Breast epithelium (tissue), 4 donors: ENCODE measurements around the gene ZMYND8. TPM values are rescaled to one million over a fixed set of nuclear protein-coding genes. Genes with fewer than 3 reads are reported as not detected.
A peak's percentile ranks its signal among the peaks of the same experiment; 100 is the strongest.

Experiments used
- DNase-seq, 2 donors: peaks; one replicate each; pipeline ENCODE4 v3.0.0-alpha.2; 2019; ENCODE audit warnings: low spot score in 2 of 2
- H3K27ac ChIP-seq, 2 donors: fragments of 200-600 bp; sonication (generic) in 1 of 2; one replicate each; pipeline ENCODE4 v1.5.1; 2016 to 2019; ENCODE audit warnings: mild to moderate bottlenecking in 1 of 2
- H3K27me3 ChIP-seq, 2 donors: fragments of 200-600 bp; sonication (generic) in 1 of 2; one replicate each; pipeline versions ENCODE4 v1.5.1 to v1.6.0; 2017 to 2019; ENCODE audit warnings: control low read depth in 1 of 2, mild to moderate bottlenecking in 1 of 2
- H3K36me3 ChIP-seq: fragments of 200-600 bp; one replicate; pipeline ENCODE4 v1.5.1; 2019
- H3K4me1 ChIP-seq, 2 donors: fragments of 200-600 bp; sonication (generic); one replicate each; pipeline ENCODE4 v1.5.1; 2016 to 2019; ENCODE audit warnings: control low read depth in 1 of 2
- H3K4me3 ChIP-seq, 3 donors: fragments of 200-600 bp; sonication (generic); 1 replicate in 2 of 3; 2 replicates in 1 of 3; pipeline ENCODE4 v1.5.1; 2016 to 2019; ENCODE audit warnings: mild to moderate bottlenecking in 3 of 3, moderate library complexity in 2 of 3
- H3K9me3 ChIP-seq, 2 donors: fragments of 200-600 bp; sonication (generic) in 1 of 2; one replicate each; pipeline ENCODE4 v1.5.1; 2016 to 2019; ENCODE audit warnings: control low read depth in 1 of 2
- CTCF ChIP-seq, 3 donors: fragments of 450-650 bp; IDR thresholded peaks; one replicate each; pipeline ENCODE4 v1.5.1; 2016 to 2017; ENCODE audit warnings: antibody characterized with exemption in 3 of 3, mild to moderate bottlenecking in 3 of 3, moderate library complexity in 3 of 3
- POLR2A ChIP-seq: fragments of 450-650 bp; IDR thresholded peaks from one replicate; pipeline ENCODE4 v1.6.1; 2016; ENCODE audit warnings: antibody characterized with exemption, mild to moderate bottlenecking, moderate library complexity
- POLR2AphosphoS5 ChIP-seq, 3 donors: sonication (generic); formaldehyde crosslinking; IDR thresholded peaks; one replicate each; pipeline ENCODE4 v1.6.1; 2017; ENCODE audit warnings: antibody characterized with exemption in 3 of 3
- intact Hi-C: fragments of 100-400 bp; cut with DNase I; formaldehyde crosslinking; loops from one replicate; pipeline ENCODE4 v1.15.1; 2023; ENCODE audit warnings: low total_unique reads
- total RNA-seq, 3 donors: library from RNA; depleted of rRNA; stranded (reverse); fragments of >200 nt; gene quantifications; one replicate each; pipeline ENCODE4 v1.1.0, GENCODE V29; 2016

Gene ZMYND8
- total RNA-seq, 3 donors from 2014 or later: 40.6 to 47.7 (median 41.4) TPM

DNA sequence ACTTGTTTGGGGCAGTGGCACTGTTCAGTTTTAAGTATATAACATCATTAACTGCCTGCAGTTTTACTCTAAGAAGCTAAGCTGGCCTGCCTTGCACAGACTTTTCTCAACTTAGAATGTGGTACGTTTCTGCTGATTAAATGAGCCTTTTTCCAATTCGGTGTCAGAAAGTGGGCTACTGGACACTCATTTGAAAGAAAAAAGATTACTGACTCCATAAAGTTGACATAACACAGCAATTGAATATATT is 2.1 kb downstream of the ZMYND8 start:
- TF ChIP-seq CTCF (IDR thresholded peaks at IDR 0.05): no peak
- no peak for TF ChIP-seq POLR2A
- no peak for TF ChIP-seq POLR2AphosphoS5 (IDR thresholded peaks at IDR 0.05)
- H3K4me1 ChIP-seq: peaks cover 28 to 83% of the 10 kb centered on the region in 2 donors
- DNase-seq: no peak
- H3K4me3 ChIP-seq: peak overlapping the region in 1 of 3 donors; percentile 39
- H3K27me3 ChIP-seq: no peaks in the 10 kb centered on the region
- intact Hi-C loops: no loop called here
- peak overlapping the region; percentile 99 to 100 for H3K27ac ChIP-seq
- H3K36me3 ChIP-seq: no peaks in the 10 kb centered on the region
- no peaks in the 10 kb centered on the region for H3K9me3 ChIP-seq

DNA sequence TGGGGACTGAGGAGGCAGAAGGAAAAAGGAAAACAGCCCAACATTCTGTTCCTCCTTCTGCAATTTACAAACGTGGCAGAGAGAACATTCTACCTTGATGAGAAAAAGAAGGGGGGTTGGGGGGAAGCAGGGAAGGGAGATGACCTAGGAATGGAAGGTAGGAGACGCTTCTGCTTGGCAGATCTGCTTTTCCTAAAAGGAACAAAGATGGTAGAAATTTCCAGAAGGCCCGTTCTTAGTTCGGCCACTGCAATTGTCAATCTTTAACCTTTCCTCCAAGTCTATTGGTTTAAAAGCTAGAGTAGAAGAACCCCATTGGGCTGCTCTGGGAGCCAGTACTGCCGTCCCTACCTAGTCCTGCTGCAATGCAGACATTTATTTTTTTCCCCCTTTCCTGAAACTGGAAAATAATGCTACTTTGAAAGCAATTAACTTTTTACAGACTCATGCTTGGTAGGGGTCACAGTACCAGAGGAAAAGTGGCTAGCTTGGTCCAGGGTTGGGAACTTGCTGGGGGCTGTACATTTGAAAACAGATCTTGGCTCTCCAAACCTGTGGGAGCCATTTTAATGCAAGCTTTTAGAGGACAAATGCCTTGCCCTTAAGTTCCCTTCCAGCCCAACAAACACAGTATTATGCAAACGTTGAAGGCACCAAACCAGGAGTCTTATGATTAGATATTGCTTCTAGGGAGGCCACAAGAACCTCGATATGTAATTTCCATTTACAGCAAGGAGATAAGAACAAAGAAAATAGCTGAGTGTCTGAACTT is 2.6 kb downstream of the ZMYND8 start:
- Histone ChIP-seq H3K4me3 (peak overlapping the region in 1 of 3 donors; percentile 39), H3K27me3 (no peaks in the 10 kb centered on the region), H3K4me1 (peaks cover 26 to 84% of the 10 kb centered on the region in 2 donors), H3K36me3 (no peaks in the 10 kb centered on the region), H3K9me3 (no peaks in the 10 kb centered on the region), H3K27ac (peak overlapping the region; percentile 99 to 100)
- DNase-seq: no peak
- intact Hi-C loops: no loop called here
- TF ChIP-seq POLR2A: no peak
- TF ChIP-seq POLR2AphosphoS5 (IDR thresholded peaks at IDR 0.05): no peak
- TF ChIP-seq CTCF (IDR thresholded peaks at IDR 0.05): no peak

DNA sequence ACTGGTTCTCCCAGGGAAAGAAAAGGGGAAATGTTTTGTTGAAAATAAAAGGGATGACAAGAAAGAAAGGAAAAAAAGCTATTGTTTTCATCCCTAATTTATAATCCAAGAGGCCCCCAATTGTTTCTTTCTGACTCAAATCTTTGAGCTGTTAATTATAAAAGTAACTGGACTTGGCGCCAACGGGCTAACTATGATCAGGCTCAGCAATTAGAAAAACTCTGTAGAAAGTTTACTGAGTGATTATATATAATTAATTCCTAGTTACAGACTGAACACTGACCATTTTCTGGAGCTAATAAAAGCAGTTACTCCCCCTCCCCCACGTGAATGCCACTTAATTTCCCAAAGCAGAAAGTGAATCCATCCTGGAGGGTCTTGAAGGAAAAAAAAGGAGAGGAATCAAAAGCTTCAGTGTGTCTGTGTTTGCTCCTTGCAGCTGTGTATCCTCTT is 3.2 kb downstream of the ZMYND8 start:
- Histone ChIP-seq H3K4me1 (peaks cover 30 to 84% of the 10 kb centered on the region in 2 donors), H3K27me3 (no peaks in the 10 kb centered on the region), H3K27ac (peak overlapping the region; percentile 99 to 100), H3K4me3 (peak overlapping the region in 1 of 3 donors; percentile 59), H3K36me3 (no peaks in the 10 kb centered on the region), H3K9me3 (no peaks in the 10 kb centered on the region)
- no peak for DNase-seq
- TF ChIP-seq POLR2A: no peak
- no peak for TF ChIP-seq CTCF (IDR thresholded peaks at IDR 0.05)
- TF ChIP-seq POLR2AphosphoS5 (IDR thresholded peaks at IDR 0.05): no peak
- intact Hi-C loops: no loop called here

DNA sequence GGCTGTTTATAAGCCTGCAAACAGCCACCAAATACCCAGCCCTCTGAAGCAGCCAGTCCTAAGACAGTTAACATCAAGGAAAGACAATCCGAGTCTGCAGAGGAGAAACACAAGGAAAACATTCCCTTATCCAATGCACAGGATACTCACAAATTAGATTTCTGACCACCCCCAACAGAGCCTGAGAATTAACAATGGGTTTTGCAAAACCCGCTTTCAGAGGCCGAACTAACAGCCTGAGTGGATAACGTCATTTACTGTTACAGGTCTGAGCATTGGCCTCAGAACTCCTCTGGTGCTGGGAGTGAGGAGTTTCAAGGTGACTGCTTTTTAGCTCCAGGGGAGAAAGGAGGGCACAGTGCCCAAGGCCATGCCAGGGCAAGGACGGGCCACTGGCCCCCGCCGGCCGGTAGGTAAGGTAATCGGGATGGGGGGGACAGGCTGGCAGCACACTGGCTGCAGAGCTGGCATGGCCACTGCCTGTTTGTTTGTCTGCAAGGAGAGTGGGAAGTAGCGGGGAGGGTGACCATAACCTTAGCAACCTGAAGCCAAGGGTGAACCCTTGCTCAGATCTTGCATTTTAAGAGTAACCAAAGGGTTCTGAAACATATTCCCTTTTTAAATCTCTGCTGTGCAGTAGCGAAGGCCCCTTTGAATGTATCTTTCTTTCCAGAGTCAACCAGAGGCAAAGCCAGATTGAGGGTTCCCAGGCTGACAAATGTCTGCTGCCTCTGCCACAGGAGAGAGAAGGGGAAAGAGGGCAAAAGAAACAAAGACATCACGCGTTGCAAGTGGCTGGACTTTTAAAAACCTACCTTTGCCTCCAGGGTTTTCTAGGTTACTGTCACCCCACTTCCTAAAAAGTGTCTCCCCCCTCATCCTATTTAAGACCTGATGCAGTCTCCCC is 3.9 kb downstream of the ZMYND8 start:
- H3K36me3 ChIP-seq: no peaks in the 10 kb centered on the region
- H3K4me3 ChIP-seq: peak overlapping the region; percentile 11 to 59 (median 21)
- H3K27me3 ChIP-seq: no peaks in the 10 kb centered on the region
- TF ChIP-seq POLR2A: no peak
- TF ChIP-seq POLR2AphosphoS5 (IDR thresholded peaks at IDR 0.05): peak in 1 of 3 donors; percentile 34
- peaks cover 27 to 80% of the 10 kb centered on the region in 2 donors for H3K4me1 ChIP-seq
- H3K9me3 ChIP-seq: no peaks in the 10 kb centered on the region
- intact Hi-C loops: no loop called here
- DNase-seq: no peak
- peak overlapping the region; percentile 99 to 100 for H3K27ac ChIP-seq

GRCh38 chr20:47351643-47352331 is 4.7 kb downstream of the ZMYND8 start:
- no peak for TF ChIP-seq POLR2AphosphoS5 (IDR thresholded peaks at IDR 0.05)
- no peak for TF ChIP-seq POLR2A
- no peak for TF ChIP-seq CTCF (IDR thresholded peaks at IDR 0.05)
- peak overlapping the region in 2 of 3 donors; percentile 21 to 59 for H3K4me3 ChIP-seq
- no peaks in the 10 kb centered on the region for H3K27me3 ChIP-seq
- no peaks in the 10 kb centered on the region for H3K36me3 ChIP-seq
- DNase-seq: no peak
- peaks cover 19 to 72% of the 10 kb centered on the region in 2 donors for H3K4me1 ChIP-seq
- H3K27ac ChIP-seq: peak overlapping the region; percentile 99 to 100
- intact Hi-C loops: no loop called here
- no peaks in the 10 kb centered on the region for H3K9me3 ChIP-seq
